ENCODE measurements around the gene SPAG4.

Gene SPAG4

GRCh38 chr20:35616465-35617396 is 1.1 kb downstream of the SPAG4 start:
- H3K4me3 ChIP-seq (replicated peaks; ENCODE audit: low read depth, low read length) = peak overlapping the region; percentile 28
- TF ChIP-seq CTCF (IDR thresholded peaks at IDR 0.05; ENCODE audit: low read depth, low read length, missing control alignments) = no peak
- DNase-seq (ENCODE audit: extremely low read depth, low read depth) = peak; percentile 21

DNA sequence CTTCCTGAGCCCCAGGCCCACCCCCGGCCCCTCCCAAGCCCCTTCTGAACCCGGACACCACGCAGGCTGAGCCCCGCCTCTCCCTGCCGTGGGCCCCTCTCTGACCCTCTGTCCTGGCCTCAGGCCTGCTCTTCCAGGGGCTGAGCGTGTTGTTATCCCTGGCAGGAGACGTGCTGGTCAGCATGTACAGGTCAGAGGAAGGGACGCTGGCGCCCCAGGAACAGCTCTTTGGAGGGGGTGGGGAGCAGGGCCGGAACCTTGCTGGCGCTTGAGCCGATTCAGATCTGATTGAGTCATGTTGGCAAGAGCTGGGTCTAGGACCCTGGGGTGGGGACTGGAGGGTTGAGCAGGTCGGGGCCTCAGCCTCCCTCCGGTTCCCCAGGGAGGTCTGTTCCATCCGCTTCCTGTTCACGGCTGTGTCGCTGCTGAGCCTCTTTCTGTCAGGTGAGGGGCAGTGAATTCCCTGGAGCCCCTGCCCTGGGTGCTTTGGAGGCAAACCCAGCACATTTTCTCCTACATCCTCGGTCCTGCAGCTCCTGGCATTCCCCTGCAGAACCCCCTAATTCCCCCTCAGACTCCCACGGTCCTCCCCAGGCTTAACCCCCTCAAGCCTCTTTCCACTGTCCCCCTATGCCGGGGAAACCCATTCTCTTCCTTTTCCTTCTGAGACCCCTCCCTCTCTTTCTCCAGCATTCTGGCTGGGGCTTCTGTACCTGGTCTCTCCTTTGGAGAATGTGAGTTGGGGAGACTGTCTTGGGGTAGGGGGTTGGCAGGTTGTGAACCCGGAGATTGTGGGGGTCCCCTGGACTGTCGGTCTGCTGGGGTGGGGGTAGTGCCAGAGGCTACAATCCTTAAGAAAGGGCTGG is 2.0 kb downstream of the SPAG4 start:
- DNase-seq (ENCODE audit: extremely low read depth, low read depth) = no peak
- H3K4me3 ChIP-seq (replicated peaks; ENCODE audit: low read depth, low read length) = no peak overlapping the region
- no peak for TF ChIP-seq CTCF (IDR thresholded peaks at IDR 0.05; ENCODE audit: low read depth, low read length, missing control alignments)

DNA sequence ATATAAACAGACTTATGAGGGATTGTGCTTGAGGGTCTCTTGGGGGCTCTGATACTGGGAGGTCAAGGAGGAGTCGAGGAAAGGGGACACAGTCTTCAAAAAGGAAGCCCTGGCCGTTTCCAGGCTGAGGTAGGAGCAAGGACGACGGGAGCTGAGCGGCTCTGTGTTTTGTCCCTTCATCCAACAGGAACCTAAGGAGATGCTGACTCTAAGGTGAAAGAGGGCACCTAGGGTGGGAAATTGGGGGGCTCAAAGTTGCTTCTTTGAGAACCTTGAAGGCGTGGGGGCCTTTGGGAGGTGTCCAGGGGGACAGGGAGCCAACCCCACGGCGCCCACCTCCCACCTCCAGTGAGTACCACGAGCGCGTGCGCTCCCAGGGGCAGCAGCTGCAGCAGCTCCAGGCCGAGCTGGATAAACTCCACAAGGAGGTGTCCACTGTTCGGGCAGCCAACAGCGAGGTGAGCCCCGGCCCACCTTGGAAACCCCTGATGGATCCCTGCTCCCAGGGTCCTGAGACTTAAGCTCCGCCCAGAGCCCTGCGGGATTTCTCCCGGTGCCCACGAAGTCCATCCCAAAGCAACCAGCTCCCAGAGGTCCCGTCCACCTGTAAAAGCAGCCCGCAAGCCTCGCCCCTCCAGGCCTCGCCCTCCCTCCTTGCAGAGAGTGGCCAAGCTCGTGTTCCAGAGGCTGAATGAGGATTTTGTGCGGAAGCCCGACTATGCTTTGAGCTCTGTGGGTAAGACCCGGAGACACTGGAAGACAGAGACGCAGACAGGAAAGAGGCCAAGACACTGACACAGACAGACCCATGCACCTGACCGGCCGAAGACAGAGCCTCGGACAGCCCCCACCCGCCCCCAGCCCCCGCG is 2.9 kb downstream of the SPAG4 start:
- TF ChIP-seq CTCF (IDR thresholded peaks at IDR 0.05; ENCODE audit: low read depth, low read length, missing control alignments) = no peak
- H3K4me3 ChIP-seq (replicated peaks; ENCODE audit: low read depth, low read length) = peak overlapping the region; percentile 40
- DNase-seq (ENCODE audit: extremely low read depth, low read depth) = no peak

- TF ChIP-seq CTCF (IDR thresholded peaks at IDR 0.05; ENCODE audit: low read depth, low read length, missing control alignments) = peak; percentile 47
- peak; percentile 45 for DNase-seq (ENCODE audit: extremely low read depth, low read depth)
- H3K4me3 ChIP-seq (replicated peaks; ENCODE audit: low read depth, low read length) = peak overlapping the region; percentile 31
Observed at GRCh38 chr20:35619196-35620095, 3.8 kb downstream of the SPAG4 start.

GRCh38 chr20:35620818-35621559 is 5.4 kb downstream of the SPAG4 start:
- H3K4me3 ChIP-seq (replicated peaks; ENCODE audit: low read depth, low read length) = no peak overlapping the region
- no peak for TF ChIP-seq CTCF (IDR thresholded peaks at IDR 0.05; ENCODE audit: low read depth, low read length, missing control alignments)
- DNase-seq (ENCODE audit: extremely low read depth, low read depth) = no peak

Data from HFF-Myc (cell line).